Activated naive CD4-positive, alpha-beta T cell treated with anti-CD3 and anti-CD28 coated beads, Interleukin-2, amount 10 ng/mL, durations not matched to agents 7 days and 5 days (primary cell): ENCODE measurements around the gene PTAFR.
A peak's percentile ranks its signal among the peaks of the same experiment; 100 is the strongest.

Source experiments
- CTCF ChIA-PET: fragments of 350-600 bp; sonication (Branson Sonifier 250); formaldehyde crosslinking; loops from one replicate; lab custom pipeline; 2021; ENCODE audit warnings: antibody characterized with exemption; lab: Charles Lee
- DNase-seq: peaks from one replicate; pipeline ENCODE4 v3.0.0-alpha.2; 2020
- H3K27ac Mint-ChIP-seq: one replicate; pipeline ENCODE4 v1.8.0; 2021; ENCODE audit warnings: mild to moderate bottlenecking, moderate library complexity, mixed read lengths
- H3K27me3 Mint-ChIP-seq: one replicate; pipeline ENCODE4 v1.8.0; 2021; ENCODE audit warnings: mild to moderate bottlenecking, mixed read lengths
- H3K36me3 Mint-ChIP-seq: one replicate; pipeline ENCODE4 v1.8.0; 2021; ENCODE audit warnings: mixed read lengths
- H3K4me1 Mint-ChIP-seq: one replicate; pipeline ENCODE4 v1.8.0; 2021; ENCODE audit warnings: mixed read lengths
- H3K4me3 Mint-ChIP-seq: one replicate; pipeline ENCODE4 v1.8.0; 2021; ENCODE audit warnings: mild to moderate bottlenecking, moderate library complexity, mixed read lengths
- H3K9me3 Mint-ChIP-seq: one replicate; pipeline ENCODE4 v1.8.0; 2021; ENCODE audit warnings: mixed read lengths

Gene PTAFR, protein sequence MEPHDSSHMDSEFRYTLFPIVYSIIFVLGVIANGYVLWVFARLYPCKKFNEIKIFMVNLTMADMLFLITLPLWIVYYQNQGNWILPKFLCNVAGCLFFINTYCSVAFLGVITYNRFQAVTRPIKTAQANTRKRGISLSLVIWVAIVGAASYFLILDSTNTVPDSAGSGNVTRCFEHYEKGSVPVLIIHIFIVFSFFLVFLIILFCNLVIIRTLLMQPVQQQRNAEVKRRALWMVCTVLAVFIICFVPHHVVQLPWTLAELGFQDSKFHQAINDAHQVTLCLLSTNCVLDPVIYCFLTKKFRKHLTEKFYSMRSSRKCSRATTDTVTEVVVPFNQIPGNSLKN

DNA sequence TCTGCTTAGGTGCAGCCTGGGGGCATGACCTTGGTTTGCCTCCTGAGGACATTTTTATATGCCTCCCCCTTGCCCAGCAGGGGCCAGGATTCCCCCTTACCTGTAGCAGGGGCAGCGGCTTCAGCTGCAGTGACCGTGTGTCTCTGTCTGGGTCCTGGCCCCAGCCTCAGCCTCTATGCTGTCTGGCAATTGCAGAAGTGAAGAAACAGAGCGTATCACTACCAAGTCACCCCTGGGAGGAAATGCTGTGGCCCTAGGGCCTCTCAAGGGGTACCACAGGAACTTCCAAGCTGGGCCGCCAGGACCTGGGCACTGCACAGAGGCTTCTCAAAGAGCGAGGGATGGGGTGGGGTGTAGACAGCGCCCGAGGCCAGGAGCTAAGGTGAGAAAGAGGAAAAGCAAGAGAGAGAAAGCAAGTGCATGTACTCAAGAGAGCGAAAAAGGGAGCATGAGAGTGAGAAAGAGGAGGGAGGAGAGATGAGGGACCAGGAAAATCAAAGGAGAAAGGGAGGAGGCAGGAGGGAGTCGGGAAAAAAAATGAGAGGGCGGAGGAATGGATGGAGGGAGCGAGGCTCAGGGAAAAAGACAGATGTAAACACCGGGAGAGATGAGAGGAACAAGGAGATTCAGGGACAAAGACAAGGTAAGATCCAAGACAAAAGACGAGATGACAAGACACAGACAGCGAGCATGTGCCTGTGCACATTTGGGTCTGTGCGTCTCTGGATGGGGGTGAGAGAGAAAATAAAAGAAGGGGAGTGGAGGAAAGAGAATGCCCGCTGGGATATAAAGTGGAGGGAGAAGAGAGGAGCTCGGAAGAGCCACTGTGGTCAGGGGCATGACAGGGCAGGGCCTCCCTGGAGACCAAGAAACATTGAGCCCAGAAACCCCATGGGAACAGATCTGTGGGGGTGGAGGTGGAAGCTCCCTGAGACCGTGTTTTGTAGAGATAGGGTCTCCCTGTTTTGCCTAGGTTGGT lies at the start of gene PTAFR:
Gene PTAFR (minus strand): TSS at position 199 of the 979 bp plus-strand sequence. CDS start 25,669 bp downstream, outside the sequence.
- no peak for DNase-seq
- no peak within 1 kb of the TSS for H3K27ac Mint-ChIP-seq
- H3K36me3 Mint-ChIP-seq: no peaks in the 10 kb centered on the region
- peaks cover 39% of the 10 kb centered on the region for H3K4me1 Mint-ChIP-seq
- CTCF ChIA-PET: interaction anchor here (1.3 kb wide), 1 partner anchor 85 kb away, joined by 3 read pairs; no protein-coding TSS in a partner anchor
- no peak within 1 kb of the TSS for H3K4me3 Mint-ChIP-seq
- H3K27me3 Mint-ChIP-seq: peaks cover 93% of the 10 kb centered on the region
- H3K9me3 Mint-ChIP-seq: no peaks in the 10 kb centered on the region

DNA sequence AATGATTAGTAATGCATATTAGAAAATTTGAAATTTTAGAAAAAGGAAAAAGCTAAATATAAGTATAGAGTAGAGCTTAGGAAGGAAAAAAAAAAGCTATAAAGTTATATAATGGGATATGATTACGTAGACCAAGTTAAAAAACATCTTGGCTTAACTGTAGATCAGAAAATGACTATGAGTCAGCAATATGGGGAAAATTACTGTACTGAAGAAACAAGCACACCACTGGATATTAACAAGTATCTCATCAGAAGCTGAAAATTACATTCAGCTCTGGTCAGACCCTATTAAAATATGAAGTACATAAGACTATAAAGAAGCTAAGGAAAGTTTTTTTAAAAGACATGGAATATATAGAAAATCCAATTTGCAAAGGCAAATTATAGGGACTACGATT lies 36.8 kb upstream of the PTAFR start:
- Mint-ChIP-seq H3K9me3 (no peaks in the 10 kb centered on the region), H3K36me3 (peaks cover 29% of the 10 kb centered on the region), H3K4me3 (no peak overlapping the region), H3K27me3 (no peaks in the 10 kb centered on the region), H3K4me1 (peaks cover 7% of the 10 kb centered on the region), H3K27ac (no peak overlapping the region)
- CTCF ChIA-PET: interaction anchor here (0.5 to 9.8 kb wide), 3 partner anchors 11 to 123 kb away, joined by 3 to 184 read pairs (median 3); partner anchors contain the start of gene EYA3
- DNase-seq: no peak

DNA sequence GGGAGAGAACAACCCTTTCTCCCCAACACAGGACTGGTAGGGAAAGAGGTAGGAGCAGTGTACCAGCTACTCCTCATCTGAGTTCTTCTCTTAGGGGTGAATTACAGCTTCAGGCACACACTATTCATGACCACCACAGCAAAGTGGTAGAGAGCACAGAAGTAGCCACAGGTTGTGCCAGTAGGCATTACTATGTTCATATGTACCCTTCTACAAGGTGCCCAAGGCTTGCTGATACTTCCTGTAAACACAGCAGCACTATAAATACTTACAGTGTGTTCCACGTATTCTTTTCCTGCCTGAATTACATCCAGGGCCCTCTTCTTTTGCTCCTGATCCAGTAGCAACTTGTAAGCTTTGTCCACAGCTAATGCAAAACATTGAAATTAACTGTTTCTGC lies 33.2 kb upstream of the PTAFR start:
- peaks cover 9% of the 10 kb centered on the region for H3K4me1 Mint-ChIP-seq
- H3K27ac Mint-ChIP-seq: no peak overlapping the region
- no peaks in the 10 kb centered on the region for H3K27me3 Mint-ChIP-seq
- no peak for DNase-seq
- peaks cover 41% of the 10 kb centered on the region for H3K36me3 Mint-ChIP-seq
- H3K9me3 Mint-ChIP-seq: no peaks in the 10 kb centered on the region
- CTCF ChIA-PET: interaction anchor here (0.7 to 9.8 kb wide), 17 partner anchors 10 to 352 kb away, joined by 3 to 184 read pairs (median 5); partner anchors contain the start of gene EYA3
- H3K4me3 Mint-ChIP-seq: no peak overlapping the region

DNA sequence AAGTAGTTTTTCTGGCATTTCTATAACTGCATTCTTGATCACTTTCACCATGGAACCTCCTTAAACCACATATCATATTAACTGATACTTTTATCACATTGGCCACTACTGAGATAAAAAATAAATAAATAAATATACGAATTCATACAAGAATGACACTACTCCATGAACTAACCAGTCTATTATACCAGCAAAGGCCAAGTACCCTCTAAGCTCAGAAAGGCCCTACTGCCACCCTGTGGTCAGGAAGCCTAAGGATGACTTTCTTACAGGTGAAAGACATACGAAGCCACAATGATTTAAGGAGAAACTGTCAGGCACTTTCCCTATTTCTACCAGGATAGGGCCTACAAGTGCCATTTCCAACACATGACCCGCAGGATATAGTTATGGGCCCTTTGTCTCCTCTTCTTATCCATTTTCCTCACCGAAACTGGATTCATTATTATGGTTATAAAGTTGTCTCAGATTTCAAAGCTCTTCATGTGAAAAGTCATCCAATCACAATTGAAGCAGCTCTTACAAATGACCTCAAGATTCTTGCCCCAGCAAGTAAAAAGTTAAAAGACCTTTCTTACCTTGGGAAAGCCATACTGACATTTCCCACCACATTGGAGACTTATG lies 32.4 kb upstream of the PTAFR start:
- no peaks in the 10 kb centered on the region for H3K27me3 Mint-ChIP-seq
- H3K4me3 Mint-ChIP-seq: no peak overlapping the region
- H3K4me1 Mint-ChIP-seq: peaks cover 11% of the 10 kb centered on the region
- peaks cover 45% of the 10 kb centered on the region for H3K36me3 Mint-ChIP-seq
- H3K27ac Mint-ChIP-seq: no peak overlapping the region
- DNase-seq: peak; percentile 84
- H3K9me3 Mint-ChIP-seq: no peaks in the 10 kb centered on the region
- CTCF ChIA-PET: interaction anchor here (0.7 to 9.8 kb wide), 20 partner anchors 9 to 351 kb away, joined by 3 to 184 read pairs (median 4); partner anchors contain the start of gene EYA3

DNA sequence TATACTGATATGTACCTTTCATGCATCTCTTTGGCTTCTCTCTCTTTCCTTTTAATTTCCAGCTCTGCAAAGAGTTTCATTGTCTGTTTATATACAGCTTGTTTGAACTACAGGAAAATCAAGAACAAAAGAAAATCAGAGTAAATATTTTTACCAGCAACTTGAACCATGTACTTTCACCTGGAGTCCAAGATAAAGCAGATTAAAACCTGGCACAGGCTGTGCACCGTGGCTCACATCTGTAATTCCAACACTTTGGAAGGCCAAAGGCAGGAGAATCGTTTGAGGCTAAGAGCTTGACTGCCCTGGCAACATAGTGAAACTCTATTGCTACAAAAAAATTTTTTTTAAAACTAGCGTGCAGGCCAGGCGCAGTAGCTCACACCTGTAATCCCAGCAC lies 28.8 kb upstream of the PTAFR start:
- H3K27ac Mint-ChIP-seq: no peak overlapping the region
- H3K36me3 Mint-ChIP-seq: peaks cover 61% of the 10 kb centered on the region
- DNase-seq: no peak
- CTCF ChIA-PET: interaction anchor here (0.7 to 9.8 kb wide), 2 partner anchors 115 to 231 kb away, joined by 3 to 184 read pairs; partner anchors contain the start of gene EYA3
- H3K27me3 Mint-ChIP-seq: no peaks in the 10 kb centered on the region
- no peaks in the 10 kb centered on the region for H3K9me3 Mint-ChIP-seq
- no peak overlapping the region for H3K4me3 Mint-ChIP-seq
- H3K4me1 Mint-ChIP-seq: peaks cover 26% of the 10 kb centered on the region

DNA sequence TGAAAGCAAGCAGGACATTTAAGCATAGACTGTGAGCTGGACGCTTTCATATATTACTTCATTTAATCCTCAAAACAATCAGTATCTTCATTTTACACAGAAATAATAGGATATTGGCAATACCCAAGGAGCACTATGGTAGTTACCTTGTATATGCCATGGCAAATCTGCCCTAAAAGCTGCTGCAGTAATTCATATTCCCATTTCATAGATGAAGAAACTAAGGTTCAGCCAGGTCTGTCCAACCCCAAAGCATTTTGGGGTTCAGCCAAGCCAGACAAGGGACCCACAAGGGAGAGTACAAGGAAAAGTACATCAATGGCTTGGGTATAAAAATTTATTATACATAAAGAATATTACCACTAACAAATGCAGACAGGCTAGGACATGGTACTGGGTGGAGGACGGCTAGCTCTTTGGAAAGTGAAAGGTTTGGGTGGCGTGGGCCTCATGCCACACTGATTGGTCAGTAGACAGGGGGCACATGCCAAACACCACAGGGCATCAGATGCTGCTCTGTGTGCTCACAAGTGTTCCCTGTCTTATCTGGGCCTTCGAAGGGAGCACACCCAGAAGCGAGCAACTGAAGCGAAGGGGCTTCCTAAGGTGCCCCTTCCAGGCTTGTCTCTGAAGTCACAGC lies 23.9 kb upstream of the PTAFR start:
- CTCF ChIA-PET: interaction anchor here (1.3 to 1.6 kb wide), 2 partner anchors 8 to 109 kb away, joined by 7 to 10 read pairs; no protein-coding TSS in a partner anchor
- Mint-ChIP-seq H3K27me3 (no peaks in the 10 kb centered on the region), H3K4me3 (peak overlapping the region; percentile 11), H3K27ac (peak overlapping the region; percentile 95), H3K36me3 (peaks cover 70% of the 10 kb centered on the region), H3K9me3 (peaks cover 10% of the 10 kb centered on the region), H3K4me1 (peaks cover 55% of the 10 kb centered on the region)
- no peak for DNase-seq

DNA sequence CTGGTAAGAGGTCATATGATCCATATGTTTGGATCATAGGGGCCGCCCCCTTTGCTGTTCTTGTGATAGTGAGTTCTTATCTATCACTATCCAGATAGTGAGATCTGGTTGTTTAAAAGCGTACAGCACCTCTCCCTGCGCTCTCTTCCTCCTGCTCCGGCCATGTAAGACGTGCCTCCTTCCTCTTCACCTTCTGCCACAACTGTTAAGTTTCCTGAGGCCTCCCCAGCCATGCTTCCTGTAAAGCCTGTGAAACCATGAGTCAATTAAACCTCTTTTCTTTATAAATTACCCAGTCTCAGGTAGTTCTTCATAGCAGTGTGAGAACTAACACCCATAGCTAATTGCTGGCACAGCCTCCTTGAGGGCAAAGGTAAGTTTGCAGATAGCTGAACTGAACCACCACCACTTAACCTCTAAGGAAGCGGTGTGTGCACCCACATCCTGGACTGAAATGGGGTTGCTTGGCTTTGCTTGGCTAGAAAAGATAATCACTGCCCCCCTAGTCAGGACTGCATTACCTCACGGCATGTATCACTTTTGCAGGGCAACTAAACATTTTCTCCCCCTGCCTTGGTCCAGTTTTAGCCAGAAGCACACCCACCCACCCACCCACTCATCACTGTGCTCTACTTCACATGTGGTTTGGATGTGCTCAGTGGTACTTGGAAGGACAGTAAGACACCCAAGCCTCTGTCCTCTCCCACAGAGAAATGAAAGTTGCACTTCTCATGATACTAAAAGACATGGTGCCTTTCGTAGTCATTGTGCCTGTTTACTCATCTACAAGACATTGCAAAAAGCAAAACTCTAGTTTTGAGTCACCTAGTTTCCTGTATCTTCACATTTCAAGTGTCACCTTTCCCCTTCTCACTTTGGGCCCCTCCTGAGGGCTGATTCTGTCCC lies 23.1 kb upstream of the PTAFR start:
- DNase-seq: peak; percentile 87
- Mint-ChIP-seq H3K27ac (peak overlapping the region; percentile 95), H3K36me3 (peaks cover 62% of the 10 kb centered on the region), H3K9me3 (peaks cover 10% of the 10 kb centered on the region), H3K27me3 (no peaks in the 10 kb centered on the region), H3K4me1 (peaks cover 55% of the 10 kb centered on the region), H3K4me3 (peak overlapping the region; percentile 61)
- CTCF ChIA-PET: interaction anchor here (1.3 to 1.6 kb wide), 2 partner anchors 9 to 108 kb away, joined by 7 to 10 read pairs; no protein-coding TSS in a partner anchor

DNA sequence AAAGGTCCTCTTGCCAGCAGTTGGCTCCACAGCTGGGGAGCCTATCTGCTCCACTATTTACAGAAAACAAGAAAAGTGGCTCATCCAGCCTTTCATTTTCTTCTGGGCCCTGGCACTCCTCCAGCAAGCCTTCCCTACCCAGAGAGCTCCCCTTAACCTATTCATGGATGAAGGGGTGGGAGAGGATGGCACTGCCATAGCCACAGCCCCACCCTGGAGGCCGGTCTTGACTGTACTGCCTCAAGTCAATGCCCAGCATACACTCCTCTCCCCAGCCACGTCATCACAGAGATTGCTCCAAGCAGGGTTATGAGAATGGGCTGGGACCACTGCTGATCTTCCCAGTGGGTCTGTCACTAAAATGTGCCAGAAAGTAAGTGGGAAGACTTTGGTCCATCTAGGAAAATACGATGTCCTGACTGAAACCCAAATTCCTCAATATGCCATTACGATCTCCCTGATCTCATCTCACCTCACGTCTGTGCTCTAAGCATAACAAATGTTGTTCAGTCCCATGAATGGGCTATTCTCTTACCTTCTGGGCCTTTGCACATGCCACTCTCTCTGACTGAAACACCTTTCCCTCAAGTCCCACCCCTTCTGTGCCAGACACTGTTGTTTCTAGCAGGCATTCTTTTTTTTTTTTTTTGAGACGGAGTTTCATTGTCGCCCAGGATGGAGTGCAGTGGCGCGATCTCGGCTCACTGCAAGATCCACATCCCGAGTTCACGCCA lies 21.4 kb upstream of the PTAFR start:
- peak overlapping the region; percentile 17 for H3K27ac Mint-ChIP-seq
- H3K4me1 Mint-ChIP-seq: peaks cover 52% of the 10 kb centered on the region
- H3K36me3 Mint-ChIP-seq: peaks cover 46% of the 10 kb centered on the region
- H3K9me3 Mint-ChIP-seq: peaks cover 10% of the 10 kb centered on the region
- H3K4me3 Mint-ChIP-seq: peak overlapping the region; percentile 43
- DNase-seq: no peak
- CTCF ChIA-PET: interaction anchor here (0.6 to 1.2 kb wide), 2 partner anchors 10 to 25 kb away, joined by 3 to 4 read pairs; no protein-coding TSS in a partner anchor
- no peaks in the 10 kb centered on the region for H3K27me3 Mint-ChIP-seq

DNA sequence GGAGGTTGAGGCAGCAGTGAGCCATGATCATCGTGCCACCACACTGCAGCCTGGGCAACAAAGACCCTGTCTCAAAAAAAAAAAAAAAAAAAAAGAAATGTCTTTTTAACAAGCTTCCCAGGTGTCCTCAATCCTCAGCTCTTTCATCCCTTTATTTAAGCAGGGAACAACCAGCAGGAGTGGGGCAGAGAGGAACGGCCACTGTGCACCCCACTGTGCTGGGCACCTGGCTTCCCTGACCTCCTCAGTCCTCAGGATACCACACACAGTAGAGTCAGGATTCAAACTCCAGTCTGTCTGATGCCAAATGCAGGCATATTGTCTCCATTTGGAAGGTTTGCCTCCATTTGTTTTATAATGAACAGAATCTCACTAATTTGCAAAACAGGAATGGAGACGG lies 19.8 kb upstream of the PTAFR start:
- CTCF ChIA-PET: interaction anchor here (0.7 to 2.1 kb wide), 4 partner anchors 12 to 256 kb away, joined by 3 to 14 read pairs (median 4); no protein-coding TSS in a partner anchor
- Mint-ChIP-seq H3K27ac (no peak overlapping the region), H3K4me3 (no peak overlapping the region), H3K9me3 (peaks cover 10% of the 10 kb centered on the region), H3K4me1 (peaks cover 48% of the 10 kb centered on the region), H3K36me3 (peaks cover 42% of the 10 kb centered on the region), H3K27me3 (peaks cover 2% of the 10 kb centered on the region)
- DNase-seq: no peak

DNA sequence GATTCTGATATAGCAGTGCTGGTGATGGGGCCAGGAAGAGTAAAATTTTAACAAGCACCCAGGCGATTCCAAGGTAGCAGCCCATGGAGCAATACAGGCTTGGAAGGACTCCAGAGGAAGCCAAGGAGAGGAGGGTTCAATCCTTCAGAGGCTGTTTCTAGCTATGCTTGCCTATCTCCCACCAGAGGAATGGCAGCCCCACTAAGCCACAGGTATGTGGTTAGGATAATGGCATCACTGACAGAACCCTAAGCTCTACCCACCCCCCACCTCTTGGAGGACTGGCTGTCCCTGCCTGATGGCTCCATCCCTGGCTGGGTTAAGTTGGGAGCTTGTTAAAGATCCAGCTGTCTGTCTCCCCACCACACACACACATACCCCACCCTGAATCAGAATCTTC lies 19.3 kb upstream of the PTAFR start:
- H3K27ac Mint-ChIP-seq: no peak overlapping the region
- CTCF ChIA-PET: interaction anchor here (0.7 to 2.1 kb wide), 3 partner anchors 13 to 255 kb away, joined by 3 to 14 read pairs (median 4); no protein-coding TSS in a partner anchor
- peaks cover 43% of the 10 kb centered on the region for H3K4me1 Mint-ChIP-seq

DNA sequence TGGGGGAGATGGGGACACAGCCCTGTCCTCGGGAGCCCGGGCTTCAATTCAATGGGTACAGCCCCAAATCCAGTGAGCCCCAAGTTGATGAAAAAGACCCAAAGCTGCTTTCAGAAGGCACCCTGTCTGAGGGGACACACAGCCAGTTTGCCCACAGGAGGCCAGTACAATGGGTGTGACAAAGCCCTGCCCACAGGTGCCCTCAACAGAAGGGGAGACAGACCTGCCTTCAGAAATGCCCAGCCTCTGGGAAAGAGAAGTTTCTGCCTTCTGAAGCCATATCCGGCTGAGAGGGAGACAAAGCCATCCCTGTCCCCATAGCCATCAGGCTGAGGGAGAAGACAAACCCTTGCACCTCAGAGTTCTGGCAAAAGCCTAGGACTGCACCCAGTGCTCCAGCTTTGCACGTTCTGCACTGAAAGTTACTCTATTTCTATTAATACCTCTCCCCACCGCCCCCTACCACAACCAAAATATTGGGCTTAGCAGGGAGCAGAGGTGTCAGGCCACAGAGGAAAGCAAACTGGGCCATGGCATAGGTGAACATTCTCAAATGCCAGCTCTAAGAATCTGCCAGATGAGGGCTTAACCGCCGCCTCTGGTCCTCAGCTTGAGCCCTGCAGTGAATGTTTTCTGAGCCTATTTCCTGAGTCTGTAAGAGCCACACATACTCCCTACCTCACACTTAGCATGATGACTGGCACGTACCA lies 18.0 kb upstream of the PTAFR start:
- peaks cover 26% of the 10 kb centered on the region for H3K36me3 Mint-ChIP-seq
- no peak for DNase-seq
- H3K27me3 Mint-ChIP-seq: peaks cover 9% of the 10 kb centered on the region
- H3K4me3 Mint-ChIP-seq: no peak overlapping the region
- peaks cover 9% of the 10 kb centered on the region for H3K9me3 Mint-ChIP-seq
- peaks cover 31% of the 10 kb centered on the region for H3K4me1 Mint-ChIP-seq
- CTCF ChIA-PET: interaction anchor here (0.7 kb wide), 1 partner anchor 217 kb away, joined by 3 read pairs; no protein-coding TSS in a partner anchor
- no peak overlapping the region for H3K27ac Mint-ChIP-seq

More for the DNA sequence above, 19.3 kb upstream of the PTAFR start:
- Mint-ChIP-seq H3K36me3 (peaks cover 36% of the 10 kb centered on the region), H3K4me3 (no peak overlapping the region), H3K27me3 (peaks cover 8% of the 10 kb centered on the region), H3K9me3 (peaks cover 10% of the 10 kb centered on the region)
- no peak for DNase-seq
